OCI-LY1 (cell line): ENCODE results near the gene LASP1NB.

ENCODE experiments used
- EZH2 ChIP-seq: fragments of 200-600 bp; sonication (generic), shearing (Covaris generic); IDR thresholded peaks from 2 replicates; pipeline ENCODE4 v1.8.0; 2017; ENCODE audit warnings: borderline replicate concordance, mixed run types, mild to moderate bottlenecking, antibody characterized with exemption, low read length, moderate library complexity, mixed read lengths
- TF ChIP-seq, protein P1 (sequence below): fragments of 200-600 bp; sonication (generic), shearing (Covaris generic); IDR thresholded peaks from 2 replicates; pipeline ENCODE4 v1.5.1; 2017; ENCODE audit warnings: mild to moderate bottlenecking, antibody characterized with exemption, low read length, moderate library complexity, mixed read lengths

DNA sequence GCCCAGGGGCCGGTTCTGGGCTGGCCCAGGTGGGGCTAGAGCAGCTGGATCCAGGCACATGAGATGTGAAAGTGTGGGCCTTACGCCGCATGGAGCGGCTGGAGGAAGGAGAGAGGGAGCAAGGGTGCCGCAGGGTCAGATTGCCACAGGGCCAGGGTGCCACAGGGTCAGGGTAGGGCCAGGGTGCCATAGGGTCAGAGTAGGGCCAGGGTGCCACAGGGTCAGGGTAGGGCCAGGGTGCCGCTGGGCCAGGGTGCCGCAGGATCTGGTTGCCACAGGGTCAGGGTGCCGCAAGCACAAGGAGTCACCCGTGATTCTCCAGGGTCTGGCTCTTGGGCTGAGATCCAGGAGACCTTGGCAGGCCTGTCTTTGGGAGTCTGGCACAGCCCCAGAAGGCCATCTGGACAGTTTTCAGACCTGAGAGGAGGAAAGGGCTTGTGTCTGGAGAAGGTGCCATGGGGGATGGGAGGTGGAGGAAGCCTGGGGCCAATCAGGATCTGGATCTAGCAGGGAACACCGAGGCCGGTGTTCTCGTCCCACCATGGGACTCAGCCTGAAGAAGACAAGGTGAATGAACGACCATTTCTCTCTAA lies 13.1 kb upstream of the LASP1NB start:
- TF ChIP-seq, protein P1, sequence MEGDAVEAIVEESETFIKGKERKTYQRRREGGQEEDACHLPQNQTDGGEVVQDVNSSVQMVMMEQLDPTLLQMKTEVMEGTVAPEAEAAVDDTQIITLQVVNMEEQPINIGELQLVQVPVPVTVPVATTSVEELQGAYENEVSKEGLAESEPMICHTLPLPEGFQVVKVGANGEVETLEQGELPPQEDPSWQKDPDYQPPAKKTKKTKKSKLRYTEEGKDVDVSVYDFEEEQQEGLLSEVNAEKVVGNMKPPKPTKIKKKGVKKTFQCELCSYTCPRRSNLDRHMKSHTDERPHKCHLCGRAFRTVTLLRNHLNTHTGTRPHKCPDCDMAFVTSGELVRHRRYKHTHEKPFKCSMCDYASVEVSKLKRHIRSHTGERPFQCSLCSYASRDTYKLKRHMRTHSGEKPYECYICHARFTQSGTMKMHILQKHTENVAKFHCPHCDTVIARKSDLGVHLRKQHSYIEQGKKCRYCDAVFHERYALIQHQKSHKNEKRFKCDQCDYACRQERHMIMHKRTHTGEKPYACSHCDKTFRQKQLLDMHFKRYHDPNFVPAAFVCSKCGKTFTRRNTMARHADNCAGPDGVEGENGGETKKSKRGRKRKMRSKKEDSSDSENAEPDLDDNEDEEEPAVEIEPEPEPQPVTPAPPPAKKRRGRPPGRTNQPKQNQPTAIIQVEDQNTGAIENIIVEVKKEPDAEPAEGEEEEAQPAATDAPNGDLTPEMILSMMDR = no peak
- TF ChIP-seq EZH2 = no peak
